A549 (cell line): ENCODE results near the gene PTPN6. TPM values are rescaled to one million over a fixed set of nuclear protein-coding genes. Genes with fewer than 3 reads are reported as not detected.

ENCODE experiments used
- ATAC-seq, 2 experiments: fragments of 200-7000 bp in 1 of 2; fragments of >200 bp in 1 of 2; cut with Nextera tagmentation in 1 of 2; cut with Tn5 transposase in 1 of 2; 3 replicates each; pipeline versions ENCODE4 v1.8.0 to v1.9.1; 2018 to 2020; ENCODE audit warnings: mild to moderate bottlenecking in 1 of 2, moderate library complexity in 1 of 2
- CTCF ChIA-PET: fragments of 300-600 bp; sonication (Branson Sonifier 250); formaldehyde crosslinking; extraction: SDS; loops from one replicate; lab custom pipeline; 2021; ENCODE audit warnings: antibody characterized with exemption, inconsistent platforms; lab: Yijun Ruan, JAX
- POLR2A ChIA-PET: fragments of 350-600 bp; formaldehyde crosslinking; extraction: SDS; loops from one replicate; lab custom pipeline; 2021; ENCODE audit warnings: antibody characterized with exemption, inconsistent platforms; lab: Yijun Ruan, JAX
- DNase-seq, 2 experiments: peaks; one replicate each; pipeline versions ENCODE4 v3.0.0 to v3.0.0-alpha.2; 2011 to 2016; ENCODE audit warnings: low read depth in 1 of 2, low spot score in 1 of 2
- FAIRE-seq: peaks from 2 replicates; lab custom pipeline; 2011; peaks lifted over from hg19 to GRCh38; lab: Jason Lieb, UNC
- H3K27ac ChIP-seq, 2 experiments: fragments of >200 bp; sonication (Bioruptor Twin); formaldehyde crosslinking; 3 replicates each; pipeline ENCODE4 v1.5.1; 2016 to 2017
- H3K4me1 ChIP-seq: fragments of >200 bp; sonication (Bioruptor Twin); formaldehyde crosslinking; 3 replicates; pipeline ENCODE4 v1.6.1; 2016
- H3K4me2 ChIP-seq: fragments of >200 bp; sonication (Bioruptor Twin); formaldehyde crosslinking; 3 replicates; pipeline ENCODE4 v1.6.1; 2016
- H3K4me3 ChIP-seq: fragments of >200 bp; sonication (Bioruptor Twin); formaldehyde crosslinking; 3 replicates; pipeline ENCODE4 v1.5.1; 2016
- H3K9me3 ChIP-seq: fragments of >200 bp; sonication (Bioruptor Twin); formaldehyde crosslinking; 3 replicates; pipeline ENCODE4 v1.6.1; 2016
- CBX2 ChIP-seq: fragments of 200-600 bp; sonication (generic); IDR thresholded peaks from 2 replicates; pipeline ENCODE4 v1.6.1; 2016; ENCODE audit warnings: low read depth, mild to moderate bottlenecking, borderline replicate concordance
- CHD2 ChIP-seq: fragments of 150-350 bp; IDR thresholded peaks from 2 replicates; pipeline ENCODE4 v1.6.1; 2014; ENCODE audit warnings: low read length; ENCODE audit not compliant: partially characterized antibody
- ESRRA ChIP-seq: fragments of 150-350 bp; IDR thresholded peaks from 2 replicates; pipeline ENCODE4 v1.6.1; 2014; ENCODE audit warnings: mild to moderate bottlenecking, low read length, borderline replicate concordance
- GATA3 ChIP-seq: IDR thresholded peaks from 2 replicates; pipeline ENCODE4 v1.6.1; 2012; ENCODE audit warnings: borderline replicate concordance
- HOXA7 ChIP-seq: fragments of 250-450 bp; sonication (Bioruptor Pico); IDR thresholded peaks from 2 replicates; pipeline ENCODE4 v1.5.0; 2020; ENCODE audit warnings: mild to moderate bottlenecking, moderate library complexity
- HOXB13 ChIP-seq: fragments of 250-450 bp; sonication (Bioruptor Pico); IDR thresholded peaks from 2 replicates; pipeline ENCODE4 v1.5.0; 2020; ENCODE audit warnings: low read depth, mild to moderate bottlenecking, moderate library complexity
- JUN ChIP-seq, 2 experiments: fragments of >200 bp; sonication (Bioruptor Twin); formaldehyde crosslinking; IDR thresholded peaks; 2 replicates in 1 of 2; 3 replicates in 1 of 2; pipeline ENCODE4 v1.6.1; 2016 to 2017
- MAFK ChIP-seq: fragments of 450-650 bp; IDR thresholded peaks from 2 replicates; pipeline ENCODE4 v1.6.1; 2014; ENCODE audit not compliant: partially characterized antibody
- NPAS2 ChIP-seq: fragments of 250-450 bp; sonication (Bioruptor Pico); IDR thresholded peaks from 2 replicates; pipeline ENCODE4 v1.8.0; 2022; ENCODE audit warnings: mild to moderate bottlenecking, moderate library complexity, borderline replicate concordance
- NR3C1 ChIP-seq: fragments of >200 bp; sonication (Bioruptor Twin); formaldehyde crosslinking; IDR thresholded peaks from 3 replicates; pipeline ENCODE4 v1.6.1; 2017
- PHF8 ChIP-seq: fragments of 200-600 bp; sonication (generic); IDR thresholded peaks from 2 replicates; pipeline ENCODE4 v1.6.1; 2016; ENCODE audit warnings: low read depth, mild to moderate bottlenecking, antibody characterized with exemption, moderate library complexity, borderline replicate concordance
- RAD21 ChIP-seq, 2 experiments: fragments of >200 bp in 1 of 2; sonication (Bioruptor Twin) in 1 of 2; formaldehyde crosslinking in 1 of 2; IDR thresholded peaks in 1 of 2; conservative IDR thresholded peaks in 1 of 2; 2 replicates in 1 of 2; 3 replicates in 1 of 2; pipeline ENCODE4 v1.6.1; 2012 to 2018; ENCODE audit warnings: inconsistent platforms in 1 of 2
- SMC3 ChIP-seq: fragments of >200 bp; sonication (Bioruptor Twin); formaldehyde crosslinking; IDR thresholded peaks from 3 replicates; pipeline ENCODE4 v1.6.1; 2018; ENCODE audit warnings: inconsistent platforms
- TP53 ChIP-seq: fragments of 250-450 bp; sonication (Bioruptor Pico); IDR thresholded peaks from 2 replicates; pipeline ENCODE4 v1.5.0; 2021; ENCODE audit warnings: mild to moderate bottlenecking, moderate library complexity
- ZC3H11A ChIP-seq: fragments of 450-650 bp; IDR thresholded peaks from 2 replicates; pipeline ENCODE4 v1.6.1; 2014; ENCODE audit warnings: antibody characterized with exemption, mild to moderate bottlenecking
- WGBS: methylation state at CpG from one replicate; pipeline ENCODE4 v1.1.6; 2017; ENCODE audit errors: missing lambda C conversion rate; 5-methylcytosine and 5-hydroxymethylcytosine counted together
- polyA plus RNA-seq, 4 experiments: library from polyadenylated mRNA; depleted of rRNA in 3 of 4; stranded (reverse); fragments of >200 nt; fragmentation: RNase III in 1 of 4; extraction: RNeasy Plus Mini Kit Qiagen cat#74134 plus additional on column Dnase treatment in 1 of 4; gene quantifications; 2 replicates in 3 of 4; 3 replicates in 1 of 4; pipeline ENCODE4 v1.2.3, GENCODE V29; 2011 to 2017
- TF ChIP-seq, protein P1 (sequence below): fragments of 450-650 bp; IDR thresholded peaks from 2 replicates; pipeline ENCODE4 v1.6.1; 2014; ENCODE audit warnings: antibody characterized with exemption
- TF ChIP-seq, protein P2 (sequence below): fragments of 150-350 bp; IDR thresholded peaks from 2 replicates; pipeline ENCODE4 v1.6.1; 2014; ENCODE audit warnings: low read depth, mild to moderate bottlenecking, low read length
- TF ChIP-seq, protein P3 (sequence below): IDR thresholded peaks from 2 replicates; pipeline ENCODE4 v1.6.1; 2012
- TF ChIP-seq, protein P4 (sequence below): fragments of 200-600 bp; sonication (generic); IDR thresholded peaks from 2 replicates; pipeline ENCODE4 v1.6.1; 2016; ENCODE audit warnings: antibody characterized with exemption, mild to moderate bottlenecking, moderate library complexity

PTPN6 gene
- polyA plus RNA-seq, 2 of the 4 experiments (the other 2 are of a cell fraction) = 15.1 to 18.9 TPM

DNA sequence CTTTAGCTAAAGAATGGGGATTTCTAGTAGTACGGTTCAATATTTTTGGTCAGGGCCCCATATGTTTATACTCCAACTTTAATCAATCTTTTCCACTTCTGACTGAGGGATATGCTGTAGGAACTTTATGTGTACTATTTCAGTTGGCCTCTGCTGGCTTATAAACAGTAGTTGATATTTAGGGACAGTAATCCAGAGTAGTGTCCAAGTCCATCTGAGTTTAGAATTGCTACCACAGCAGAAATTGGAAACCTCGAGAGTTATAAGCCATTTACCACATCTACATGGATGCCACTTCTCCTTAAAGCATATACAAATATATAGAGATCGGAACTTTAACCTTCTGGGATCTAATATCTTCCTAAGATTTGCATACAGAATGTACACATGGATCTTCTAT is 55.5 kb downstream of the PTPN6 start:
- 90% methylated on average over 3 of the region's 3 CpGs for WGBS
- no peak overlapping the region for H3K27ac ChIP-seq
- TF ChIP-seq NPAS2 (CRISPR knock-in tag) (no peak), CBX2 (no peak), GATA3 (no peak), MAFK (peak; percentile 42), NR3C1 (no peak), SMC3 (no peak)
- ChIA-PET CTCF (interaction anchor here (1.0 to 1.1 kb wide), 2 partner anchors 8 to 30 kb away, joined by 3 read pairs; no protein-coding TSS in a partner anchor), POLR2A (no interaction called here)
- no peak overlapping the region for H3K4me3 ChIP-seq
- DNase-seq = no peak
- H3K4me2 ChIP-seq = no peak overlapping the region
- peak; percentile 7 for FAIRE-seq
- H3K9me3 ChIP-seq = no peaks in the 10 kb centered on the region
- H3K4me1 ChIP-seq = no peaks in the 10 kb centered on the region
- ATAC-seq = no peak

DNA sequence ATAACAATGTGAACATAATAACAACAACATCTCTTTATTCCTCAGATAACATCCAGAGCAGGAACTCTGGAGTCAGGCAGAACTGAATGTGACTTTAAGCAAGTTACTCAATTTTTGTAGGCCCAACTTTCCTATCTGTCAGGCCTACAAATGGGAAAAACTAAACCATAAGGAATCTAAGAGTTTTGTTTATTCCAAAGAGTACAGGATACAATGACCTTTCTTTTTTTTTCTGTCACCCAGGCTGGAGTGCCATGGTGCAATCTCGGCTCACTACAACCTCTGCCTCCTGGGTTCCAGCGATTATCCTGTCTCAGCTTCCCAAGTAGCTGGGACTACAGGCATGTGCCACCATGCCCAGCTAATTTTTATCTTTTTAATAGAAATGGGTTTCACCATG is 57.7 kb downstream of the PTPN6 start:
- no peaks in the 10 kb centered on the region for H3K4me1 ChIP-seq
- no peaks in the 10 kb centered on the region for H3K9me3 ChIP-seq
- CTCF ChIA-PET = interaction anchor here (1.0 to 2.0 kb wide), 6 partner anchors 9 to 84 kb away, joined by 3 to 6 read pairs (median 3); partner anchors contain the start of genes C1R and LPCAT3
- POLR2A ChIA-PET = no interaction called here
- H3K27ac ChIP-seq = no peak overlapping the region
- H3K4me2 ChIP-seq = no peak overlapping the region
- ATAC-seq (no peak), FAIRE-seq (no peak), DNase-seq (no peak)
- H3K4me3 ChIP-seq = no peak overlapping the region
- WGBS = 95% methylated on average over 2 of the region's 2 CpGs
- TF ChIP-seq ZC3H11A = no peak
- no peak for TF ChIP-seq RAD21 (conservative IDR thresholded peaks at IDR 0.05 in 1 of 2, IDR thresholded peaks at IDR 0.05 in 1 of 2)
- TF ChIP-seq HOXB13 (CRISPR knock-in tag) = no peak
- TF ChIP-seq CBX2 = no peak
- TF ChIP-seq ESRRA = no peak
- TF ChIP-seq CHD2 = no peak
- no peak for TF ChIP-seq NPAS2 (CRISPR knock-in tag)
- TF ChIP-seq MAFK = no peak
- no peak for TF ChIP-seq JUN (IDR thresholded peaks at IDR 0.05)
- TF ChIP-seq, all 56 proteins: peak for 0

DNA sequence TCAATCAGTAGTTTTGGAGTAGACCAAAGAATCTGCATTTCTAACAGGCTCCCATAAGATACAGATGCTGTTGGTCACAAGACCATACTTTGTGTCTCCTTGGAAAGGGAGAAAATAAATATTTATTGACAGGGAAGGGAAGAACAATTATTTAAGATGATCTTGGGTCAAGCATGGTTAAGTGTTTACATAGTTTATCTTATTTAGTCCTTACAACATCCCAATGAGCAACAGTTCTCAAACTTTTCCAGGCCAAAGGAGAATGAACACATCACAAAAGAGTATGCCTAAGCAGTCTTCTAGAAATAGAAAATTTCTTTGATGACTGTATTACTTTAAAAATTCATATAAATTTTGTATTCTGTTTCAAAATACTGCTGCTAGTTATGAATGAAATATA is 58.4 kb downstream of the PTPN6 start:
- POLR2A ChIA-PET = interaction anchor here (0.8 kb wide), 1 partner anchor 9 kb away, joined by 3 read pairs; the partner anchor contains the start of gene LPCAT3
- ATAC-seq (no peak), FAIRE-seq (no peak), DNase-seq (no peak)
- CTCF ChIA-PET = interaction anchor here (0.7 to 3.2 kb wide), 2 partner anchors 9 to 99 kb away, joined by 3 to 10 read pairs; partner anchors contain the start of gene LPCAT3
- H3K4me1 ChIP-seq = no peaks in the 10 kb centered on the region
- no peak overlapping the region for H3K4me3 ChIP-seq
- H3K4me2 ChIP-seq = no peak overlapping the region
- TF ChIP-seq NR3C1 (no peak), GATA3 (no peak), PHF8 (no peak), NPAS2 (CRISPR knock-in tag) (no peak), HOXA7 (no peak), TP53 (no peak)
- TF ChIP-seq, protein P1, sequence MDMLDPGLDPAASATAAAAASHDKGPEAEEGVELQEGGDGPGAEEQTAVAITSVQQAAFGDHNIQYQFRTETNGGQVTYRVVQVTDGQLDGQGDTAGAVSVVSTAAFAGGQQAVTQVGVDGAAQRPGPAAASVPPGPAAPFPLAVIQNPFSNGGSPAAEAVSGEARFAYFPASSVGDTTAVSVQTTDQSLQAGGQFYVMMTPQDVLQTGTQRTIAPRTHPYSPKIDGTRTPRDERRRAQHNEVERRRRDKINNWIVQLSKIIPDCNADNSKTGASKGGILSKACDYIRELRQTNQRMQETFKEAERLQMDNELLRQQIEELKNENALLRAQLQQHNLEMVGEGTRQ = no peak
- TF ChIP-seq, protein P2, sequence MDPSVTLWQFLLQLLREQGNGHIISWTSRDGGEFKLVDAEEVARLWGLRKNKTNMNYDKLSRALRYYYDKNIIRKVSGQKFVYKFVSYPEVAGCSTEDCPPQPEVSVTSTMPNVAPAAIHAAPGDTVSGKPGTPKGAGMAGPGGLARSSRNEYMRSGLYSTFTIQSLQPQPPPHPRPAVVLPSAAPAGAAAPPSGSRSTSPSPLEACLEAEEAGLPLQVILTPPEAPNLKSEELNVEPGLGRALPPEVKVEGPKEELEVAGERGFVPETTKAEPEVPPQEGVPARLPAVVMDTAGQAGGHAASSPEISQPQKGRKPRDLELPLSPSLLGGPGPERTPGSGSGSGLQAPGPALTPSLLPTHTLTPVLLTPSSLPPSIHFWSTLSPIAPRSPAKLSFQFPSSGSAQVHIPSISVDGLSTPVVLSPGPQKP = no peak
- TF ChIP-seq, protein P3, sequence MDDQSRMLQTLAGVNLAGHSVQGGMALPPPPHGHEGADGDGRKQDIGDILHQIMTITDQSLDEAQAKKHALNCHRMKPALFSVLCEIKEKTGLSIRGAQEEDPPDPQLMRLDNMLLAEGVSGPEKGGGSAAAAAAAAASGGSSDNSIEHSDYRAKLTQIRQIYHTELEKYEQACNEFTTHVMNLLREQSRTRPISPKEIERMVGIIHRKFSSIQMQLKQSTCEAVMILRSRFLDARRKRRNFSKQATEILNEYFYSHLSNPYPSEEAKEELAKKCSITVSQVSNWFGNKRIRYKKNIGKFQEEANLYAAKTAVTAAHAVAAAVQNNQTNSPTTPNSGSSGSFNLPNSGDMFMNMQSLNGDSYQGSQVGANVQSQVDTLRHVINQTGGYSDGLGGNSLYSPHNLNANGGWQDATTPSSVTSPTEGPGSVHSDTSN = no peak
- TF ChIP-seq, protein P4, sequence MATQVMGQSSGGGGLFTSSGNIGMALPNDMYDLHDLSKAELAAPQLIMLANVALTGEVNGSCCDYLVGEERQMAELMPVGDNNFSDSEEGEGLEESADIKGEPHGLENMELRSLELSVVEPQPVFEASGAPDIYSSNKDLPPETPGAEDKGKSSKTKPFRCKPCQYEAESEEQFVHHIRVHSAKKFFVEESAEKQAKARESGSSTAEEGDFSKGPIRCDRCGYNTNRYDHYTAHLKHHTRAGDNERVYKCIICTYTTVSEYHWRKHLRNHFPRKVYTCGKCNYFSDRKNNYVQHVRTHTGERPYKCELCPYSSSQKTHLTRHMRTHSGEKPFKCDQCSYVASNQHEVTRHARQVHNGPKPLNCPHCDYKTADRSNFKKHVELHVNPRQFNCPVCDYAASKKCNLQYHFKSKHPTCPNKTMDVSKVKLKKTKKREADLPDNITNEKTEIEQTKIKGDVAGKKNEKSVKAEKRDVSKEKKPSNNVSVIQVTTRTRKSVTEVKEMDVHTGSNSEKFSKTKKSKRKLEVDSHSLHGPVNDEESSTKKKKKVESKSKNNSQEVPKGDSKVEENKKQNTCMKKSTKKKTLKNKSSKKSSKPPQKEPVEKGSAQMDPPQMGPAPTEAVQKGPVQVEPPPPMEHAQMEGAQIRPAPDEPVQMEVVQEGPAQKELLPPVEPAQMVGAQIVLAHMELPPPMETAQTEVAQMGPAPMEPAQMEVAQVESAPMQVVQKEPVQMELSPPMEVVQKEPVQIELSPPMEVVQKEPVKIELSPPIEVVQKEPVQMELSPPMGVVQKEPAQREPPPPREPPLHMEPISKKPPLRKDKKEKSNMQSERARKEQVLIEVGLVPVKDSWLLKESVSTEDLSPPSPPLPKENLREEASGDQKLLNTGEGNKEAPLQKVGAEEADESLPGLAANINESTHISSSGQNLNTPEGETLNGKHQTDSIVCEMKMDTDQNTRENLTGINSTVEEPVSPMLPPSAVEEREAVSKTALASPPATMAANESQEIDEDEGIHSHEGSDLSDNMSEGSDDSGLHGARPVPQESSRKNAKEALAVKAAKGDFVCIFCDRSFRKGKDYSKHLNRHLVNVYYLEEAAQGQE = no peak
- H3K27ac ChIP-seq = no peak overlapping the region
- H3K9me3 ChIP-seq = no peaks in the 10 kb centered on the region
